ENCODE results near the gene PREX1.

The PREX1 gene

GRCh38 chr20:48747840-48748414, 79.9 kb downstream of the PREX1 start:
- TF ChIP-seq CTCF (conservative IDR thresholded peaks at IDR 0.05; ENCODE audit: low read depth) = no peak
- no peak for DNase-seq (ENCODE audit: low spot score)
- no peak overlapping the region for H3K27ac ChIP-seq
- POLR2A ChIA-PET (ENCODE audit: low non-redundant PET) = no interaction called here
- CTCF ChIA-PET = interaction anchor here (0.6 kb wide), 1 partner anchor 482 kb away, joined by 3 read pairs; no protein-coding TSS in a partner anchor

GRCh38 chr20:48745330-48745729, 82.5 kb downstream of the PREX1 start:
- ChIA-PET POLR2A (ENCODE audit: low non-redundant PET) (no interaction called here), CTCF (no interaction called here)
- TF ChIP-seq CTCF (conservative IDR thresholded peaks at IDR 0.05; ENCODE audit: low read depth) = no peak
- H3K27ac ChIP-seq = no peak overlapping the region
- DNase-seq (ENCODE audit: low spot score) = no peak

GRCh38 chr20:48744515-48744914, 83.3 kb downstream of the PREX1 start:
- CTCF ChIA-PET = interaction anchor here (0.6 kb wide), 1 partner anchor 266 kb away, joined by 3 read pairs; no protein-coding TSS in a partner anchor
- POLR2A ChIA-PET (ENCODE audit: low non-redundant PET) = no interaction called here
- no peak for TF ChIP-seq CTCF (conservative IDR thresholded peaks at IDR 0.05; ENCODE audit: low read depth)
- no peak for DNase-seq (ENCODE audit: low spot score)
- H3K27ac ChIP-seq = no peak overlapping the region

GRCh38 chr20:48743807-48744206, 84.0 kb downstream of the PREX1 start:
- no peak overlapping the region for H3K27ac ChIP-seq
- no peak for TF ChIP-seq CTCF (conservative IDR thresholded peaks at IDR 0.05; ENCODE audit: low read depth)
- ChIA-PET CTCF (interaction anchor here (0.7 kb wide), 1 partner anchor 228 kb away, joined by 3 read pairs; no protein-coding TSS in a partner anchor), POLR2A (ENCODE audit: low non-redundant PET) (no interaction called here)
- DNase-seq (ENCODE audit: low spot score) = no peak

GRCh38 chr20:48742912-48743680, 84.7 kb downstream of the PREX1 start:
- POLR2A ChIA-PET (ENCODE audit: low non-redundant PET) = no interaction called here
- H3K27ac ChIP-seq = no peak overlapping the region
- DNase-seq (ENCODE audit: low spot score) = no peak
- TF ChIP-seq CTCF (conservative IDR thresholded peaks at IDR 0.05; ENCODE audit: low read depth) = no peak
- CTCF ChIA-PET = interaction anchor here (0.7 kb wide), 1 partner anchor 227 kb away, joined by 3 read pairs; no protein-coding TSS in a partner anchor

- TF ChIP-seq CTCF (conservative IDR thresholded peaks at IDR 0.05; ENCODE audit: low read depth) = no peak
- no peak overlapping the region for H3K27ac ChIP-seq
- ChIA-PET POLR2A (ENCODE audit: low non-redundant PET) (no interaction called here), CTCF (no interaction called here)
- no peak for DNase-seq (ENCODE audit: low spot score)
These were observed 85.6 kb downstream of the PREX1 start for GRCh38 chr20:48742233-48742632.
